PC-9 (cell line): ENCODE measurements around the gene BICC1.

Source experiments
- CTCF ChIP-seq: fragments of 200-600 bp; sonication (generic); conservative IDR thresholded peaks from 2 replicates; pipeline ENCODE4 v1.6.1; 2017; ENCODE audit warnings: mixed run types, antibody characterized with exemption, mild to moderate bottlenecking, moderate library complexity
- EZH2 ChIP-seq: fragments of 200-600 bp; sonication (generic); IDR thresholded peaks from 2 replicates; pipeline ENCODE4 v1.8.0; 2017; ENCODE audit warnings: antibody characterized with exemption, low read depth

- TF ChIP-seq CTCF: no peak
- no peak for TF ChIP-seq EZH2
These were observed 283.6 kb downstream of the BICC1 start for GRCh38 chr10:58796242-58796641.
